ENCODE measurements around the gene ALDH9A1. TPM values are rescaled to one million over a fixed set of nuclear protein-coding genes. Genes with fewer than 3 reads are reported as not detected.
"Not testable (repeated sequence)": the region's sequence is repeated elsewhere in the genome, so short reads cannot be mapped to it uniquely, and the experiment has no call there.

ALDH9A1 gene
- 10 to 100 TPM; 44.0 to 49.2 TPM for total RNA-seq

DNA sequence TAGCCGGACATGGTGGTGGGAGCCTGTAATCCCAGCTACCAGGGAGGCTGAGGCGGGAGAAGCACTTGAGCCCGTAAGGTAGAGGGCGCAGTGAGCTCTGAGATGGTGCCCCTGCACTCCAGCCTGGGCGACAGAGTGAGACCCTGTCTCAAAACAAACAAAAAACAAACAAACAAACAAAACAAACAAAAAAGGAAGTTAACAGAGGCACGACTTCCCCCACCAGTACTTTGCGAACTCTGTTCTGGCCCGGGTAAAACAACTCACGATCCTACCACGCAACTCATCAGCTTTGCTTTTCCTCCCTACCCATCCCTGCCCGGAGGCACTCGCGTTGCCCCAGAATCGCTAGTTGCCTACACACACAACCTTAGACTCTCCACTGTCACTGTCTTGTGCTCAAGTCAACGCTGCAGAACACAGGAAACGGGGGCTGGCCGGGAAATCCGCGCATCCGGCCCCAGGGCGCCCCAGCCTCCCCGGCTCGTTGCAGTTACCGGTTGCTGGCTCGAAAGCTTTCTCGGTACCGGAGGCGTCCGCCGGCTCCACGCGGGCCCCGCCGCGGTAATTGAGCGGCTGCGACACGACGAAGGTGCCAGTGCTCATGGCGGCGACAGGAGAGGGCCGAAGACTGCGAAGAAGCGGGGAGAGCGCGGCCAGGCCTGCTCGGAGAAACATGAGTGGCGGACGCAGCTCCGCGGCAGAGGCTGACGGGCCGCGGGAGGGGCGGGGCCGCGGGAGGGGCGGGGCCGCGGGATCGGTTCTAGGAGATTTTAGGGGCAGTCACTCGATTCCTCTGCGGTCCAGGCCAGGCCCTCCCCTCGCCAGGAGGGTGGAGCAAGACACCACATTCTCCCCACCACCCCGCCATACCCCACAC, at the start of gene ALDH9A1:
TSS of gene ALDH9A1 (minus strand) at position 682 of the 880 bp plus-strand sequence. CDS start at position 678, 4 bp downstream.
- Mint-ChIP-seq H3K9me3 (no peaks in the 10 kb centered on the region), H3K4me3 (peak within 1 kb of the TSS; percentile 91), H3K27me3 (no peaks in the 10 kb centered on the region), H3K36me3 (peaks cover 4% of the 10 kb centered on the region), H3K4me1 (ENCODE audit: low read depth in 2 of 2) (peaks cover 15 to 23% of the 10 kb centered on the region in 2 donors), H3K27ac (peak within 1 kb of the TSS; percentile 96 to 99)
- ATAC-seq = peak; percentile 97
- peak; percentile 93 for DNase-seq (ENCODE audit: low spot score)

DNA sequence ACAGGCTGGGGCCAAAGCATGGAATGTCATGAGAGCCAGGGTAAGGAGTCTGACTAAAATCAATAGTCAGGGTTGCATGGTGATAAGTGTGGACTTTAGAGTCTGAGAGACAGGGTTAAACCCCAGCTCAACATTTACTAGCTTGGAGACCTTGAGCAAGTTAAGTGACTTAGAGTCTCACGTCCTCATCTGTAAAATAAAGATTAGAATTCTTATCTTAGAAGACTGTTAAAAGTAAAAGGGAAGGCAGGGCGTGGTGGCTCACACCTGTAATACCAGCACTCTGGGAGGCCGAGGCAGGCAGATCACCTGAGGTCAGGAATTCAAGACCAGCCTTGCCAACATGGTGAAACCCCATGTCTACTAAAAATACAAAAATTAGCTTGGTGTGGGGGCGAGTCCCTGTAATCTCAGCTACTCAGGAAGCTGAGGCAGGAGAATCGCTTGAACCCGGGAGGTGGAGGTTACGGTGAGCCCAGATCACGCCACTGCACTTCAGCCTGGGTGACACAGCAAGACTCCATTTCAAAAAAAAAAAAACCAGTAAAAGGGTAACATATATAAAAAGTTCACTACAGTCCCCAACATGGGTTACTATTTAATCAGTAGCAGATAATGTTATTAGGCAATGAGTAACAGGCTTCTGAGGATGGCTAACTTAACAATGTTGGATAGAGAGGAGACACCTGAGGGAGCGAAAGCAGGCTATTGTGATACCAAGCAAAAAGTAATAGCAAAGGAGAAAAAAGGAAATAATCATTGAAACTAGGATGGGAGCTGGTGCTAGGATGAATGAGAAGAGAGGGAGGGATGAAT, 49.5 kb upstream of the ALDH9A1 start:
- no peaks in the 10 kb centered on the region for H3K9me3 Mint-ChIP-seq
- no peak for ATAC-seq
- peaks cover 0 to 10% of the 10 kb centered on the region in 2 donors for H3K4me1 Mint-ChIP-seq (ENCODE audit: low read depth in 2 of 2)
- H3K4me3 Mint-ChIP-seq = no peak overlapping the region
- H3K36me3 Mint-ChIP-seq = peaks cover 8% of the 10 kb centered on the region
- H3K27me3 Mint-ChIP-seq = no peaks in the 10 kb centered on the region
- no peak for DNase-seq (ENCODE audit: low spot score)
- H3K27ac Mint-ChIP-seq = no peak overlapping the region

DNA sequence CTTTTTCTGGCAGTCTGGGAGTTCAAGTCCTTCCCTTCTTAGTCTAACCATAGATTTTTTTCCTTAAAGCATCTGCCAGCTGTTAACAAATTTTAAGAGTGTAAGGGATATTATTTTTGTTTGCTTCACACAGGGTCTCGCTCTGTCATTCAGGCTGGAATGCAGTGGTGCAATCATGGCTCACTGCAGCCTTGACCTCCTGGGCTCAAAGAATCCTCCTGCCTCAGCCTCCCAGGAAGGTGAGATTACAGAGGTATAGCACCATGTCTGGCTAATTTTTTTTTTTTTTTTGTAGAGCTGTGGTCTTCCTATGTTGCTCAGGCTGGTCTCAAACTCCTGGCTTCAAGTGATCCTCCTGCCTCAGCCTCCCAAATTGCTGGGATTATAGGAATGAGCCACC, 46.6 kb upstream of the ALDH9A1 start:
- not testable (repeated sequence) for H3K4me1 Mint-ChIP-seq (ENCODE audit: low read depth in 2 of 2); DNase-seq (ENCODE audit: low spot score); ATAC-seq; H3K4me3 Mint-ChIP-seq; H3K27me3 Mint-ChIP-seq; H3K9me3 Mint-ChIP-seq; H3K27ac Mint-ChIP-seq
- H3K36me3 Mint-ChIP-seq = peaks cover 29% of the 10 kb centered on the region

DNA sequence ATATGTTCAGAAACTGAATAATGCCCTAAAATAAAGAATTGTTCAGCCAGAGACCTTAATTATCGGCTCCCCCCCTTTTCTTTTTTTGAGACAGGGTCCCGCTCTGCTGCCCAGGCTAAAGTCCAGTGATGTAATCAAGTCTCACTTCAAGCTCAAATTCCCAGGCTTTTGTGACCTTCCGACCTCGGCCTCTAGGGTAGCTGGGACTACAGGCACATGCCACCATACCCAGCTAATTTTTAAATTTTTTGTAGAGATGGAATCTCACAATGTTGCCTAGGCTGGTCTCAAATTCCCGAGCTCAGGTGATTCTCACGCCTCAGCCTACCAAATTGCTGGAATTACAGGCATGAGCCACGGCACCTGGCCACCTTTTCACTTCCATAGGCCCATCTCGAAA, 43.8 kb upstream of the ALDH9A1 start:
- H3K27me3 Mint-ChIP-seq = no peaks in the 10 kb centered on the region
- H3K4me1 Mint-ChIP-seq (ENCODE audit: low read depth in 2 of 2) = peaks cover 0 to 9% of the 10 kb centered on the region in 2 donors
- H3K9me3 Mint-ChIP-seq = no peaks in the 10 kb centered on the region
- no peak overlapping the region for H3K4me3 Mint-ChIP-seq
- peak overlapping the region in 1 of 2 donors; percentile 38 for H3K27ac Mint-ChIP-seq
- ATAC-seq (no peak), DNase-seq (ENCODE audit: low spot score) (no peak)
- peaks cover 29% of the 10 kb centered on the region for H3K36me3 Mint-ChIP-seq

GRCh38 chr1:165738794-165739193, 40.4 kb upstream of the ALDH9A1 start:
- H3K27ac Mint-ChIP-seq = no peak overlapping the region
- H3K4me1 Mint-ChIP-seq (ENCODE audit: low read depth in 2 of 2) = peaks cover 0 to 3% of the 10 kb centered on the region in 2 donors
- no peak for ATAC-seq
- no peaks in the 10 kb centered on the region for H3K27me3 Mint-ChIP-seq
- H3K9me3 Mint-ChIP-seq = no peaks in the 10 kb centered on the region
- H3K4me3 Mint-ChIP-seq = no peak overlapping the region
- no peak for DNase-seq (ENCODE audit: low spot score)
- H3K36me3 Mint-ChIP-seq = peaks cover 29% of the 10 kb centered on the region

DNA sequence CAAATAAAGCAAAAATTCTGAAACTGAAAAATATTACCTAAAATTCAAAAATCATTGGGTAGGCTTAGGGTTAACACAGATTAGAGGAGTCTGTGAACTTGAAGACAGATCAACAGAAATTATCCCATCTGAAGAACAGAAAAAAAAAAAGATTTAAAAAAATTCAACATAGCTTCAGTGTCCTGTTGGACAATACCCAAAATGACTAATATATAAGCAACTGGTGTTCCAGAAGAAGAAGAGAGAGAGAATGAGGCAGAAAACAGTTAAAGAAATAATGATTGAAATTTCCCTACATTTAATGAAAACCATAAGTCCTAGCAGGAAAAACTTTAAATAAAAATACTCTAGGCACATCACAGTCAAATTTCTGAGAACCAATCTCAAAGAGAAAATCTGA, 38.8 kb upstream of the ALDH9A1 start:
- Mint-ChIP-seq H3K4me3 (no peak overlapping the region), H3K27ac (no peak overlapping the region), H3K4me1 (ENCODE audit: low read depth in 2 of 2) (peaks cover 0 to 3% of the 10 kb centered on the region in 2 donors), H3K27me3 (no peaks in the 10 kb centered on the region), H3K36me3 (peaks cover 20% of the 10 kb centered on the region), H3K9me3 (no peaks in the 10 kb centered on the region)
- DNase-seq (ENCODE audit: low spot score) (no peak), ATAC-seq (no peak)

- Mint-ChIP-seq H3K36me3 (peaks cover 6% of the 10 kb centered on the region), H3K9me3 (no peaks in the 10 kb centered on the region), H3K4me3 (no peak overlapping the region), H3K4me1 (ENCODE audit: low read depth in 2 of 2) (peaks cover 0 to 3% of the 10 kb centered on the region in 2 donors), H3K27ac (no peak overlapping the region), H3K27me3 (no peaks in the 10 kb centered on the region)
- no peak for ATAC-seq
- DNase-seq (ENCODE audit: low spot score) = no peak
Observed at GRCh38 chr1:165734906-165735305, 36.5 kb upstream of the ALDH9A1 start.

GRCh38 chr1:165726841-165727240, 28.5 kb upstream of the ALDH9A1 start:
- no peaks in the 10 kb centered on the region for H3K27me3 Mint-ChIP-seq
- DNase-seq (ENCODE audit: low spot score) (no peak), ATAC-seq (no peak)
- H3K4me3 Mint-ChIP-seq = no peak overlapping the region
- H3K27ac Mint-ChIP-seq = no peak overlapping the region
- peaks cover 12% of the 10 kb centered on the region for H3K36me3 Mint-ChIP-seq
- no peaks in the 10 kb centered on the region for H3K4me1 Mint-ChIP-seq (ENCODE audit: low read depth in 2 of 2)
- H3K9me3 Mint-ChIP-seq = no peaks in the 10 kb centered on the region

GRCh38 chr1:165726169-165726568, 27.8 kb upstream of the ALDH9A1 start:
- Mint-ChIP-seq H3K27ac (no peak overlapping the region), H3K27me3 (no peaks in the 10 kb centered on the region), H3K36me3 (peaks cover 12% of the 10 kb centered on the region), H3K9me3 (no peaks in the 10 kb centered on the region), H3K4me1 (ENCODE audit: low read depth in 2 of 2) (no peaks in the 10 kb centered on the region), H3K4me3 (no peak overlapping the region)
- ATAC-seq (no peak), DNase-seq (ENCODE audit: low spot score) (no peak)

DNA sequence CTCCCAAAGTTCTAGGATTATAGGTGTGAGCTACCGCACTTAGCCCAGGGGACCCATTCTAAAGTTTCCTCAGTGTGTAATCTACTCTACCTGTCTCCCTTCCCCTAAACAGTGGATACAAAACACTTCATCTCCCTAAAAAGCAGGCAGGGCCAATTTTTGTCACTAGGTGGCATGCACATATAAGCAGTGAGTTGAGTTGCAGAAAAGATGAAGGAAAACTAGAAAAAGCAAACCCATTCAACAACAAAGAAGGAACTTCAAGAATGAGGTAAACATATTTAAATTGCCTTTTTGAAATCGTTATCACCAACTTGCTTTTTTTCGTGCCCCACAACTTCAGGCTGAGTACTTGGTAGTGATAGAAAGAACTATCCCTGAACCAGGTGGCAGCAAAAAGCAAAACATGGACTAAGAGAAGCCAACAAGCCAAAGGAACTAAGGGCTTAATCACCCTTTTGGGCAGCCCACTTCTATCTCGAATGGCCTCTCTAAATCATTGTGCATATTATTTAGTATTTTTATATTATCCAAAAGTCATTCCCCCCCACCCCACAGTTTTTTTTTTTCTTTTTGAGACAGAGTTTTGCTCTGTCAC, 19.7 kb upstream of the ALDH9A1 start:
- H3K4me1 Mint-ChIP-seq (ENCODE audit: low read depth in 2 of 2) = no peaks in the 10 kb centered on the region
- no peaks in the 10 kb centered on the region for H3K36me3 Mint-ChIP-seq
- DNase-seq (ENCODE audit: low spot score) = no peak
- no peak overlapping the region for H3K4me3 Mint-ChIP-seq
- ATAC-seq = no peak
- H3K9me3 Mint-ChIP-seq = no peaks in the 10 kb centered on the region
- H3K27ac Mint-ChIP-seq = no peak overlapping the region
- peaks cover 0 to 3% of the 10 kb centered on the region in 2 donors for H3K27me3 Mint-ChIP-seq

- DNase-seq (ENCODE audit: low spot score); ATAC-seq; H3K9me3 Mint-ChIP-seq; H3K4me1 Mint-ChIP-seq (ENCODE audit: low read depth in 2 of 2); H3K36me3 Mint-ChIP-seq; H3K27ac Mint-ChIP-seq; H3K4me3 Mint-ChIP-seq; H3K27me3 Mint-ChIP-seq: not testable (repeated sequence)
Observed at GRCh38 chr1:165716265-165717051, 18.1 kb upstream of the ALDH9A1 start.

DNA sequence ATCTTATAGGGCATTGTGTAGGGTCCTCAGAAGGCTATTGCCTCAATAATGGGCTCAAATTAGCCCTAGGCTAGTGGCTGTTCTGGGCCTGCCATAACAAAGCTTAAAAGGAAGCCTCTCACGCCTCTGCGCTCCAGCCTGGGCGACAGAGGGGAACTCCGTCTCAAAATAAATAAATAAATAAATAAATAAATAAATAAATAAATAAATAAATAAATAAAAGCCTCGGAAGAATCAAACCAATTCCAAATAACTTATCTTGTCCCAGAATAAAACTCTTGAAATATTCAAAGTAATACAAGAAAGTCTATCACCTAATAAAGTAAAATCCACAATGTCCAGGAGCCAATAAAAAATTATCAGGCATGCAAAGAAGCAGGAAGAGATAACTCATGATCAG, 14.4 kb upstream of the ALDH9A1 start:
- Mint-ChIP-seq H3K36me3 (no peaks in the 10 kb centered on the region), H3K4me3 (no peak overlapping the region), H3K9me3 (no peaks in the 10 kb centered on the region), H3K27me3 (peaks cover 10 to 15% of the 10 kb centered on the region in 2 donors), H3K27ac (no peak overlapping the region), H3K4me1 (ENCODE audit: low read depth in 2 of 2) (no peaks in the 10 kb centered on the region)
- no peak for ATAC-seq
- DNase-seq (ENCODE audit: low spot score) = no peak

- Mint-ChIP-seq H3K4me3 (no peak overlapping the region), H3K36me3 (no peaks in the 10 kb centered on the region), H3K9me3 (no peaks in the 10 kb centered on the region), H3K27ac (no peak overlapping the region), H3K27me3 (peaks cover 21 to 31% of the 10 kb centered on the region in 2 donors), H3K4me1 (ENCODE audit: low read depth in 2 of 2) (no peaks in the 10 kb centered on the region)
- DNase-seq (ENCODE audit: low spot score) = no peak
- no peak for ATAC-seq
Observed at GRCh38 chr1:165707984-165708706, 9.8 kb upstream of the ALDH9A1 start.
